WTC11 (cell line): ENCODE measurements around the gene SPEF1. TPM values are rescaled to one million over a fixed set of nuclear protein-coding genes. Genes with fewer than 3 reads are reported as not detected.

ENCODE experiments used
- ATAC-seq: fragments of 200-7000 bp; cut with Tn5 transposase; 2 replicates; pipeline ENCODE4 v1.10.0; 2021; ENCODE audit warnings: mild to moderate bottlenecking, moderate library complexity
- CTCF ChIA-PET: fragments of 300-600 bp; sonication (Branson Sonifier 250); formaldehyde crosslinking; loops from one replicate; lab custom pipeline; 2021; ENCODE audit warnings: antibody characterized with exemption; lab: Charles Lee
- POLR2A ChIA-PET: fragments of 350-600 bp; sonication (Branson Sonifier 250); formaldehyde crosslinking; loops from one replicate; lab custom pipeline; 2021; ENCODE audit warnings: antibody characterized with exemption; lab: Charles Lee
- DNase-seq: peaks from one replicate; pipeline ENCODE4 v3.0.0; 2021; ENCODE audit warnings: low spot score
- H3K27ac Mint-ChIP-seq: 2 replicates; pipeline ENCODE4 v1.8.0; 2021; ENCODE audit warnings: mixed read lengths
- H3K27me3 Mint-ChIP-seq: 2 replicates; pipeline ENCODE4 v1.8.0; 2021; ENCODE audit warnings: low read depth, mild to moderate bottlenecking, moderate library complexity, mixed read lengths
- H3K36me3 Mint-ChIP-seq: 2 replicates; pipeline ENCODE4 v1.8.0; 2021; ENCODE audit warnings: mixed read lengths
- H3K4me1 Mint-ChIP-seq: 2 replicates; pipeline ENCODE4 v1.8.0; 2022; ENCODE audit warnings: mixed read lengths
- H3K4me3 Mint-ChIP-seq: 2 replicates; pipeline ENCODE4 v1.8.0; 2021; ENCODE audit warnings: mild to moderate bottlenecking, moderate library complexity, mixed read lengths
- H3K9me3 Mint-ChIP-seq: 2 replicates; pipeline ENCODE4 v1.8.0; 2021; ENCODE audit warnings: mixed read lengths
- E2F1 ChIP-seq: sonication (generic); formaldehyde crosslinking; IDR thresholded peaks from 2 replicates; pipeline ENCODE4 v1.8.0; 2022; ENCODE audit warnings: mild to moderate bottlenecking, missing genetic modification reagents
- ERG ChIP-seq: fragments of 250-450 bp; sonication (Bioruptor Pico); IDR thresholded peaks from 2 replicates; pipeline ENCODE4 v1.8.0; 2021; ENCODE audit warnings: mild to moderate bottlenecking
- FOXJ3 ChIP-seq: sonication (generic); formaldehyde crosslinking; IDR thresholded peaks from 2 replicates; pipeline ENCODE4 v1.9.0; 2021; ENCODE audit warnings: missing genetic modification reagents, mild to moderate bottlenecking, borderline replicate concordance
- GTF2I ChIP-seq: fragments of 250-450 bp; sonication (Bioruptor Pico); conservative IDR thresholded peaks from 2 replicates; pipeline ENCODE4 v1.4.0; 2021; ENCODE audit warnings: mild to moderate bottlenecking
- MAX ChIP-seq: sonication (generic); formaldehyde crosslinking; IDR thresholded peaks from 2 replicates; pipeline ENCODE4 v1.8.0; 2022; ENCODE audit warnings: mild to moderate bottlenecking, missing genetic modification reagents
- MYBL2 ChIP-seq: sonication (generic); formaldehyde crosslinking; IDR thresholded peaks from 2 replicates; pipeline ENCODE4 v1.8.1; 2023; ENCODE audit warnings: mild to moderate bottlenecking, moderate library complexity, missing genetic modification reagents
- NR2C2 ChIP-seq: sonication (generic); formaldehyde crosslinking; IDR thresholded peaks from 2 replicates; pipeline ENCODE4 v1.8.0; 2022; ENCODE audit warnings: mild to moderate bottlenecking, missing genetic modification reagents
- STAT6 ChIP-seq: sonication (generic); formaldehyde crosslinking; conservative IDR thresholded peaks from 2 replicates; pipeline ENCODE4 v1.8.1; 2023; ENCODE audit warnings: mild to moderate bottlenecking, low read depth, missing genetic modification reagents, moderate library complexity
- TEAD4 ChIP-seq: sonication (generic); formaldehyde crosslinking; IDR thresholded peaks from 2 replicates; pipeline ENCODE4 v1.8.0; 2022; ENCODE audit warnings: mild to moderate bottlenecking, missing genetic modification reagents
- ZBTB43 ChIP-seq: sonication (generic); formaldehyde crosslinking; IDR thresholded peaks from 2 replicates; pipeline ENCODE4 v1.8.1; 2023; ENCODE audit warnings: mild to moderate bottlenecking, missing genetic modification reagents
- ZNF317 ChIP-seq: sonication (generic); formaldehyde crosslinking; IDR thresholded peaks from 2 replicates; pipeline ENCODE4 v1.8.1; 2023; ENCODE audit warnings: low read depth, mild to moderate bottlenecking, moderate library complexity, missing genetic modification reagents, borderline replicate concordance
- ZNF396 ChIP-seq: fragments of 250-450 bp; sonication (Bioruptor Pico); IDR thresholded peaks from 2 replicates; pipeline ENCODE4 v1.8.0; 2021; ENCODE audit warnings: mild to moderate bottlenecking, moderate library complexity, borderline replicate concordance
- ZNF671 ChIP-seq: fragments of 250-450 bp; sonication (Bioruptor Pico); IDR thresholded peaks from 2 replicates; pipeline ENCODE4 v1.8.0; 2021; ENCODE audit warnings: mild to moderate bottlenecking
- total RNA-seq: library from RNA; stranded (reverse); gene quantifications from 3 replicates; pipeline ENCODE4 v1.2.3, GENCODE V29; 2021
- TF ChIP-seq, protein P1 (sequence below): sonication (generic); formaldehyde crosslinking; IDR thresholded peaks from 2 replicates; pipeline ENCODE4 v1.8.1; 2022; ENCODE audit warnings: low read depth, missing genetic modification reagents, borderline replicate concordance
- TF ChIP-seq, protein P2 (sequence below): fragments of 250-450 bp; sonication (Bioruptor Pico); IDR thresholded peaks from 2 replicates; pipeline ENCODE4 v1.9.0; 2021; ENCODE audit warnings: mild to moderate bottlenecking
- TF ChIP-seq, protein P3 (sequence below): sonication (generic); formaldehyde crosslinking; IDR thresholded peaks from 2 replicates; pipeline ENCODE4 v1.8.1; 2022; ENCODE audit warnings: missing genetic modification reagents, borderline replicate concordance

SPEF1 gene
- total RNA-seq, 1 experiment from 2014 or later = 0.72 TPM

- TF ChIP-seq STAT6 (no peak), ZNF671 (no peak), FOXJ3 (CRISPR knock-in tag) (no peak), ZNF396 (CRISPR knock-in tag) (no peak)
- TF ChIP-seq, protein P1, sequence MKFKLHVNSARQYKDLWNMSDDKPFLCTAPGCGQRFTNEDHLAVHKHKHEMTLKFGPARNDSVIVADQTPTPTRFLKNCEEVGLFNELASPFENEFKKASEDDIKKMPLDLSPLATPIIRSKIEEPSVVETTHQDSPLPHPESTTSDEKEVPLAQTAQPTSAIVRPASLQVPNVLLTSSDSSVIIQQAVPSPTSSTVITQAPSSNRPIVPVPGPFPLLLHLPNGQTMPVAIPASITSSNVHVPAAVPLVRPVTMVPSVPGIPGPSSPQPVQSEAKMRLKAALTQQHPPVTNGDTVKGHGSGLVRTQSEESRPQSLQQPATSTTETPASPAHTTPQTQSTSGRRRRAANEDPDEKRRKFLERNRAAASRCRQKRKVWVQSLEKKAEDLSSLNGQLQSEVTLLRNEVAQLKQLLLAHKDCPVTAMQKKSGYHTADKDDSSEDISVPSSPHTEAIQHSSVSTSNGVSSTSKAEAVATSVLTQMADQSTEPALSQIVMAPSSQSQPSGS (CRISPR knock-in tag) = no peak
- TF ChIP-seq, protein P2, sequence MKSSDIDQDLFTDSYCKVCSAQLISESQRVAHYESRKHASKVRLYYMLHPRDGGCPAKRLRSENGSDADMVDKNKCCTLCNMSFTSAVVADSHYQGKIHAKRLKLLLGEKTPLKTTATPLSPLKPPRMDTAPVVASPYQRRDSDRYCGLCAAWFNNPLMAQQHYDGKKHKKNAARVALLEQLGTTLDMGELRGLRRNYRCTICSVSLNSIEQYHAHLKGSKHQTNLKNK (CRISPR knock-in tag) = no peak
These were observed 21.9 kb downstream of the SPEF1 start (continued) for GRCh38 chr20:3759316-3759823.

- Mint-ChIP-seq H3K27ac (no peak overlapping the region), H3K27me3 (no peaks in the 10 kb centered on the region), H3K36me3 (peaks cover 19% of the 10 kb centered on the region), H3K9me3 (no peaks in the 10 kb centered on the region), H3K4me1 (peaks cover 2% of the 10 kb centered on the region; the same call in 1 of the 2 replicates), H3K4me3 (no peak overlapping the region)
- TF ChIP-seq MAX (CRISPR knock-in tag) (no peak), FOXJ3 (CRISPR knock-in tag) (no peak), ERG (CRISPR knock-in tag) (no peak), TEAD4 (CRISPR knock-in tag) (no peak), GTF2I (no peak)
- TF ChIP-seq, protein P2 (CRISPR knock-in tag) = no peak
- TF ChIP-seq, protein P3, sequence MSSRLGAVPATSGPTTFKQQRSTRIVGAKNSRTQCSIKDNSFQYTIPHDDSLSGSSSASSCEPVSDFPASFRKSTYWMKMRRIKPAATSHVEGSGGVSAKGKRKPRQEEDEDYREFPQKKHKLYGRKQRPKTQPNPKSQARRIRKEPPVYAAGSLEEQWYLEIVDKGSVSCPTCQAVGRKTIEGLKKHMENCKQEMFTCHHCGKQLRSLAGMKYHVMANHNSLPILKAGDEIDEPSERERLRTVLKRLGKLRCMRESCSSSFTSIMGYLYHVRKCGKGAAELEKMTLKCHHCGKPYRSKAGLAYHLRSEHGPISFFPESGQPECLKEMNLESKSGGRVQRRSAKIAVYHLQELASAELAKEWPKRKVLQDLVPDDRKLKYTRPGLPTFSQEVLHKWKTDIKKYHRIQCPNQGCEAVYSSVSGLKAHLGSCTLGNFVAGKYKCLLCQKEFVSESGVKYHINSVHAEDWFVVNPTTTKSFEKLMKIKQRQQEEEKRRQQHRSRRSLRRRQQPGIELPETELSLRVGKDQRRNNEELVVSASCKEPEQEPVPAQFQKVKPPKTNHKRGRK (CRISPR knock-in tag) = no peak
- CTCF ChIA-PET = interaction anchor here (1.0 to 3.5 kb wide), 4 partner anchors 9 to 62 kb away, joined by 3 to 23 read pairs (median 3); partner anchors contain the start of gene ADISSP
- ATAC-seq (no peak), DNase-seq (no peak)
- POLR2A ChIA-PET = interaction anchor here (1.1 kb wide), 1 partner anchor 77 kb away, joined by 3 read pairs; the partner anchor contains the start of gene ADAM33
These were observed 22.7 kb downstream of the SPEF1 start for GRCh38 chr20:3758566-3758965.

DNA sequence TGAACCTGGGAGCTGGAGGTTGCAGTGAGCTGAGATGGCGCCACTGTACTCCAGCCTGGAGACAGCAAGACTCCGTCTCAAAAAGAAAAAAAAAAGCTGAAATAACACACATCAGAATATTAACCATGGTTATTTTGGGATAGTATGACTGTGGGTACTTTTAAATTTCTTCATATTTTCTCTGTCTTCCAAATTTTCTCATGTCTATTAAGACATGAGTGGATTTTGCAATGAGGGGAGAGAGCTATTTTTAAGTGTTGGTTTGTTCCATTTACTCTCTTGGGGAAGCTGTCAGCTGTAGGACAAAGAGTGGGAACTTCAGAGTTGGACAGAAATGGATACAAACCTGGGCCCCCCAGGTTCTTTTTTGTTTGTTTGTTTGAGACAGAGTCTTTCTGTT lies 24.0 kb downstream of the SPEF1 start:
- Mint-ChIP-seq H3K27me3 (no peaks in the 10 kb centered on the region; the same call in 1 of the 2 replicates), H3K4me1 (peaks cover 2% of the 10 kb centered on the region; the same call in 1 of the 2 replicates), H3K4me3 (no peak overlapping the region), H3K36me3 (peaks cover 19% of the 10 kb centered on the region), H3K9me3 (no peaks in the 10 kb centered on the region), H3K27ac (no peak overlapping the region)
- DNase-seq = no peak
- POLR2A ChIA-PET = interaction anchor here (0.6 to 1.1 kb wide), 2 partner anchors 46 to 75 kb away, joined by 3 read pairs; partner anchors contain the start of gene ADAM33
- CTCF ChIA-PET = interaction anchor here (0.6 to 1.8 kb wide), 11 partner anchors 10 to 315 kb away, joined by 3 to 5 read pairs (median 3); partner anchors contain the start of genes ADISSP and SPEF1
- ATAC-seq = no peak
- TF ChIP-seq ZBTB43 = no peak
- no peak for TF ChIP-seq NR2C2
- TF ChIP-seq, protein P3 (CRISPR knock-in tag) = no peak
- TF ChIP-seq ZNF317 (CRISPR knock-in tag) = no peak
- TF ChIP-seq MYBL2 (CRISPR knock-in tag) = no peak
- TF ChIP-seq E2F1 (CRISPR knock-in tag) = no peak
